SU-DHL-6 (cell line): ENCODE measurements around the gene MAN2A2.

ENCODE experiments used
- H2AFZ ChIP-seq: fragments of 200-600 bp; sonication (generic); 2 replicates; pipeline ENCODE4 v1.6.1; 2014; ENCODE audit warnings: low read depth, mild to moderate bottlenecking, moderate library complexity, mixed read lengths, antibody characterized with exemption, low read length; ENCODE audit not compliant: severe bottlenecking
- H3F3A ChIP-seq: fragments of 200-600 bp; shearing (Covaris generic); 2 replicates; pipeline ENCODE4 v1.6.0; 2016; ENCODE audit warnings: antibody characterized with exemption, mild to moderate bottlenecking; ENCODE audit not compliant: insufficient read depth
- H3K27ac ChIP-seq: fragments of 200-600 bp; sonication (generic); 2 replicates; pipeline ENCODE4 v1.5.1; 2016; ENCODE audit warnings: low read depth, mild to moderate bottlenecking, low read length, moderate library complexity, mixed read lengths
- H3K27me3 ChIP-seq: fragments of 200-600 bp; sonication (generic), shearing (Covaris generic); 2 replicates; pipeline ENCODE4 v1.6.0; 2014; ENCODE audit warnings: mild to moderate bottlenecking, low read length
- H3K36me3 ChIP-seq: fragments of 200-600 bp; sonication (generic); 2 replicates; pipeline ENCODE4 v1.6.1; 2014; ENCODE audit warnings: mild to moderate bottlenecking, low read length, mixed read lengths
- H3K4me2 ChIP-seq: fragments of 300-600, 200-600 bp; shearing (Covaris generic), sonication (generic); 2 replicates; pipeline ENCODE4 v1.6.0; 2014; ENCODE audit warnings: low read length, low read depth, mild to moderate bottlenecking; ENCODE audit not compliant: poor library complexity, severe bottlenecking
- H3K4me3 ChIP-seq: fragments of 200-600 bp; sonication (generic); 2 replicates; pipeline ENCODE4 v1.5.1; 2014; ENCODE audit warnings: antibody characterized with exemption, low read length, mild to moderate bottlenecking, mixed read lengths; ENCODE audit not compliant: insufficient read depth, poor library complexity, severe bottlenecking
- H3K79me2 ChIP-seq: fragments of 200-600 bp; sonication (generic); 2 replicates; pipeline ENCODE4 v1.6.1; 2014; ENCODE audit warnings: mild to moderate bottlenecking, low read length, moderate library complexity; ENCODE audit not compliant: insufficient read depth
- H3K9ac ChIP-seq: fragments of 200-600 bp; sonication (generic); 2 replicates; pipeline ENCODE4 v1.7.0; 2014; ENCODE audit warnings: mild to moderate bottlenecking, low read length
- H3K9me2 ChIP-seq: fragments of 200-600 bp; sonication (generic); replicated peaks from 2 replicates; pipeline ENCODE4 v1.6.1; 2014; ENCODE audit warnings: low read length; ENCODE audit not compliant: insufficient read depth
- H3K9me3 ChIP-seq: fragments of 200-600 bp; sonication (generic); 2 replicates; pipeline ENCODE4 v1.6.1; 2014; ENCODE audit warnings: low read length, mixed read lengths; ENCODE audit not compliant: insufficient read depth
- H4K20me1 ChIP-seq: fragments of 200-600 bp; sonication (generic); 2 replicates; pipeline ENCODE4 v1.6.1; 2014; ENCODE audit warnings: low read depth, mild to moderate bottlenecking, antibody characterized with exemption, low read length, moderate library complexity, mixed read lengths
- EZH2phosphoT487 ChIP-seq: fragments of 200-600 bp; sonication (generic), shearing (Covaris generic); conservative IDR thresholded peaks from 2 replicates; pipeline ENCODE4 v1.6.1; 2018; ENCODE audit warnings: mild to moderate bottlenecking, antibody characterized with exemption, low read length, moderate library complexity, mixed read lengths
- TF ChIP-seq, protein P1 (sequence below): fragments of 200-600 bp; sonication (generic); IDR thresholded peaks from one replicate; pipeline ENCODE4 v1.5.1; 2017; ENCODE audit warnings: antibody characterized with exemption, mild to moderate bottlenecking, low read length, moderate library complexity; ENCODE audit not compliant: insufficient read depth, poor library complexity, severe bottlenecking

The MAN2A2 gene

DNA sequence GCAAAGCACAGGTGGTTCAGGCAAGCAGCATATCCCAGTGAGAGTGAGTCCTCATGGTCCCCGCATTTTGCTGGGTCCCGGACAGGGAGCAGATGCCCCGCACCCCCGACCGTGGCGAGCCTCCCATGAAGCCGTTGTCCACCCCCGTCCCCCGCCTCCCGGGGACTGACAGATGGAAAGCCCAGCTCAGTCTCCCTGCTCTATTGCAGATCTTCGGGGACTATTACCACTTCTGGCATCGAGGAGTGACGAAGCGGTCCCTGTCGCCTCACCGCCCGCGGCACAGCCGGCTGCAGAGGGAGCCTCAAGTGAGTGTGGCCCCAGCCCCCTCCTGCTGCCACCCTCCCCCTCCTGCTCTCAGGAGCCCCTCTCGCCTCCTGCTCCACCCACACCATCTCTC is 27.1 kb upstream of the MAN2A2 start:
- H3K4me2 ChIP-seq: no peak overlapping the region
- no peaks in the 10 kb centered on the region for H3K27me3 ChIP-seq
- no peaks in the 10 kb centered on the region for H4K20me1 ChIP-seq
- no peak overlapping the region for H3K27ac ChIP-seq
- H3F3A ChIP-seq: no peaks in the 10 kb centered on the region
- H3K9me3 ChIP-seq: no peaks in the 10 kb centered on the region
- H3K79me2 ChIP-seq: no peaks in the 10 kb centered on the region
- TF ChIP-seq EZH2phosphoT487: no peak
- TF ChIP-seq, protein P1, sequence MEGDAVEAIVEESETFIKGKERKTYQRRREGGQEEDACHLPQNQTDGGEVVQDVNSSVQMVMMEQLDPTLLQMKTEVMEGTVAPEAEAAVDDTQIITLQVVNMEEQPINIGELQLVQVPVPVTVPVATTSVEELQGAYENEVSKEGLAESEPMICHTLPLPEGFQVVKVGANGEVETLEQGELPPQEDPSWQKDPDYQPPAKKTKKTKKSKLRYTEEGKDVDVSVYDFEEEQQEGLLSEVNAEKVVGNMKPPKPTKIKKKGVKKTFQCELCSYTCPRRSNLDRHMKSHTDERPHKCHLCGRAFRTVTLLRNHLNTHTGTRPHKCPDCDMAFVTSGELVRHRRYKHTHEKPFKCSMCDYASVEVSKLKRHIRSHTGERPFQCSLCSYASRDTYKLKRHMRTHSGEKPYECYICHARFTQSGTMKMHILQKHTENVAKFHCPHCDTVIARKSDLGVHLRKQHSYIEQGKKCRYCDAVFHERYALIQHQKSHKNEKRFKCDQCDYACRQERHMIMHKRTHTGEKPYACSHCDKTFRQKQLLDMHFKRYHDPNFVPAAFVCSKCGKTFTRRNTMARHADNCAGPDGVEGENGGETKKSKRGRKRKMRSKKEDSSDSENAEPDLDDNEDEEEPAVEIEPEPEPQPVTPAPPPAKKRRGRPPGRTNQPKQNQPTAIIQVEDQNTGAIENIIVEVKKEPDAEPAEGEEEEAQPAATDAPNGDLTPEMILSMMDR: no peak
- no peaks in the 10 kb centered on the region for H3K36me3 ChIP-seq
- no peaks in the 10 kb centered on the region for H3K9me2 ChIP-seq
- no peak overlapping the region for H3K4me3 ChIP-seq
- H3K9ac ChIP-seq: no peak overlapping the region
- no peak overlapping the region for H2AFZ ChIP-seq

DNA sequence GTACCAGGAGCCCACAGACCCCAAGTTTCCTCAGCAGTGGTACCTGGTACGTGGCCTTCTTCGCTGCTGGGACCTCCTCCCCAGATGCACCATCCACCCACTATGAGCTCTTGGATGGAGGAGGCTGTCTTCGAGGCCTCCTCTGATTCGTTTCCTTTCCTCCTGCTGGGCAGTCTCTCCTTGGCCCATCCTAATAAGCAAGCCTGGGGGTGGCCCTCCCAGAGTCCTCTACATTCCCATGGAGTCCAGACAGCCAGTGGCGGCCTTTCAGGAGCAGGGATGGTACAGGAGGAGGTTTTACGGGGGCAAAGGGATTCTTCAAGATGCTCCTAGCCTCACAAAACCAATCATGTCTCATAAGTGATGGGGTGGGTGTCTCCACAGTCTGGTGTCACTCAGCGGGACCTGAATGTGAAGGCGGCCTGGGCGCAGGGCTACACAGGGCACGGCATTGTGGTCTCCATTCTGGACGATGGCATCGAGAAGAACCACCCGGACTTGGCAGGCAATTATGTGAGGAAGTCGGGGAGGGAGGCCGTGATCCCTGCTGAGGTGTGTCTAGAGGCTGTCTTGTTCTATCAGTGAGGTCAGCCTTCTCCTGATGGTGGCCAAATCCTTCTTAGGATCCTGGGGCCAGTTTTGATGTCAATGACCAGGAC is 26.5 kb upstream of the MAN2A2 start:
- H3K4me2 ChIP-seq: no peak overlapping the region
- no peaks in the 10 kb centered on the region for H4K20me1 ChIP-seq
- H3K27ac ChIP-seq: no peak overlapping the region
- no peaks in the 10 kb centered on the region for H3F3A ChIP-seq
- H3K36me3 ChIP-seq: no peaks in the 10 kb centered on the region
- H3K27me3 ChIP-seq: no peaks in the 10 kb centered on the region
- no peaks in the 10 kb centered on the region for H3K79me2 ChIP-seq
- no peak overlapping the region for H3K9ac ChIP-seq
- no peak overlapping the region for H2AFZ ChIP-seq
- no peaks in the 10 kb centered on the region for H3K9me3 ChIP-seq
- no peak overlapping the region for H3K4me3 ChIP-seq
- TF ChIP-seq, protein P1: no peak
- no peak for TF ChIP-seq EZH2phosphoT487
- no peaks in the 10 kb centered on the region for H3K9me2 ChIP-seq

- H3K9me3 ChIP-seq: no peaks in the 10 kb centered on the region
- H3K27ac ChIP-seq: no peak overlapping the region
- no peak overlapping the region for H3K4me2 ChIP-seq
- H3K9ac ChIP-seq: no peak overlapping the region
- H3K36me3 ChIP-seq: no peaks in the 10 kb centered on the region
- H4K20me1 ChIP-seq: no peaks in the 10 kb centered on the region
- H3K9me2 ChIP-seq: no peaks in the 10 kb centered on the region
- H3K79me2 ChIP-seq: no peaks in the 10 kb centered on the region
- no peak overlapping the region for H3K4me3 ChIP-seq
- TF ChIP-seq, protein P1: no peak
- no peak for TF ChIP-seq EZH2phosphoT487
- no peaks in the 10 kb centered on the region for H3F3A ChIP-seq
- no peak overlapping the region for H2AFZ ChIP-seq
- no peaks in the 10 kb centered on the region for H3K27me3 ChIP-seq
Observed at GRCh38 chr15:90877315-90877714, 25.8 kb upstream of the MAN2A2 start.
